CD4-positive, alpha-beta T cell treated with Interleukin-2 at 100 ng/mL for 4 hours (primary cell): ENCODE data around the gene THNSL1.

Source experiments
- DNase-seq: peaks from one replicate; pipeline ENCODE4 v3.0.0-alpha.2; 2020; ENCODE audit warnings: low spot score

The THNSL1 gene

DNA sequence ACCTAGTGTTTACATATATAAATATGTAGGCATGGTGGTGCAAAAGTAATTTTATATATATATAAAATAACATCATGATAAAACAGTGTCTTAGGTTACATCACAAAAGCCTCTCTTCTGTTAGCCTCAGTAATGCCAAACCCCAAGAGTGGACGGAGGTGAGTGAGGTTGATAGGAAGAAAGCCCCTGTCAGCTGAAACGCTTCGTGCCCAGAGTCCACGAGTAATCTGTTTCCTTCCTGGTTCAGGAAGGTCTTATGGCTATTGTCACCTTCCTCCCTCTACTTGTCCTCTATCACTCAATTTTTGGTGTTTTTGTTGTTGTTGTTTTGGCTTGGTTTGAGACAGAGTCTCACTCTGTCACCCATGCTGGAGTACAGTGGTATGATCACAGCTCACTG, 41.5 kb downstream of the THNSL1 start:
- no peak for DNase-seq

DNA sequence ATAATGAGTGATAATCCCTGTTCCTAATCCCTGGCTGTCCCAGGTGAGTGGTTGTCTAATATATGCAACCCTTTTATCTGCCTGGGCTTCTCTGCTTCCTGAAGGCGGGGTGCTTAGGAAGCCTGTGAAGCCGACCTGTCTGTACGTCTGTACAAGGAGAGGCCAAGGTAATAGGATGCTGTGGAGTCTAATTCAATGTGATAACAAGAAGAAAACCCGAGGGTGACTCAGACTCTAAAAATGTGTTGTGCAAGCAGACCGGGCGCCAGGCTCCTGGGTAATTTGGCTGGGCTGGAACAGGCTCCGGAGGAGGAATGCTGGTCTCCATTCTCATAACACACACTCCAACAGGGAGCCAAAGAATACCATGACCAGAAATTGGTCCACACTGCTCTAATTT, 43.6 kb downstream of the THNSL1 start:
- DNase-seq: no peak

DNA sequence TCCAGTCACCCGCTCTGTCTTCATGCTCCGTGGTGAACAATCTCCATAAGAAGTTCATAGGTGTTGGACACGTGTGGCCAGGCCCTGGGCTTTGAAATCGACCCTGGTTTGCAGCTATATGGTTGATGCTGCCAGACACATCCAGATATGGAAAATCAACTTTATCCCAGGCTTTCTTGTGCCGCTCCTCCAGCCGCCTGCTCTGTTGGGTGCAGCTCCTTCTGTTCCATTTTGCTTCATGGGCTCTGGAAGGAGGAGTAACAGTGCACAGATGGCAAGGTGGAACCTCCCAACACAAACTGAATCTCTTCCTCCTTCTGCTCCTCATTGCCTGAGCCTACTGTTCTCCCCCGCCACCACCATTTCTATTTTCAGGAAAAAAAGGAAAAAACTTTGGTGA, 44.7 kb downstream of the THNSL1 start:
- DNase-seq: no peak

DNA sequence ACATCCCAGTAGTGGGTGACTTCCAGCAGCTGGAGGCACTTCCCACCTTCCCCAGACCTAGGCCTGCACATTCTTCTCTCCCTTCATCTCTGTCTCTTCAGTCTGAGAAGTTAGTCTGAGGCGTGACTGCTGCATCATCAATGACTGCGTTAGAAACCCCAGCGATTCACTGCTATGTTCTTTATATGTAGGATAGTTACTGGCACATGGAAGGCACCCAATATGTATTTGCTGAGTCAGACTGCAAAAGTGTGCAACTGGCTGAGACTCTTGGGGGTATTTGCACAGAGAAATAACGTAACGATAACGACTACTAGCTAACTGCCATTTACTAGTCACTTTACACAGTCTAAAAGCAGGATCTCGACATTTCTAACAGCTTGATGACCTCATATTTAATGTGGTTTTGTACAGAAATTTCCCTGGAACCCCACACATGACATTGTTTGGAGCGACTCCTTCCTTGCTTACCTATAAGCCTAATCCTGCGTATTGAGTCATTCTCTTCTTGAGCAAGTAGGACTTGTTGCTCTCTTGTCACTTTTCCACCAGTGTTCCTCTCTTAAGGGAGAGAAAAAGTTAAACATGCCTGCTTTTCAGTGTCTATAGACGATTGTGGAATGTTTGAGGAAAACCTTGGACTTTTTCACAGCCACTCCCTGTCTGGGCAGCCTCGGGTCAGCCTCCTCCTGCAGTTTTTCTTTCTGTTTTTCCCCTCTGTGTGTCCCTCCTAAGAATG, 45.5 kb downstream of the THNSL1 start:
- DNase-seq: no peak

DNA sequence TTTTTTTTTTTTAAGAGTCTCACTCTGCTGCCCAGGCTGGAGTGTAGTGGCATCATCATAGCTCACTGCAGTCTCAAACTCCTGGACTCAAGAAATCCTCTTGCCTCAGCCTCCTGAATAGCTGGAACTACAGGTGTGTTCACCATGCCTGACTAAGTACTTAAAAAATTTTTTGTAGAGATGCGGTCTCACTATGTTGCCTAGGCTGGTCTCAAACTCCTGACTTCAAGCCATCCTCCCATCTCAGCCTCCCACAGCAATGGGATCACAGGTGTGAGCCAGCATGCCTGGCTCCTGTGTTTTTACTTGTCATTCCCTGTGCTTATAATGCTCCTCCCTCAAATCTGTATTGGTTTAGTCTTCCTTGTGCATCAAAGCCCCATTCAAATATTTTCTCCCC, 46.7 kb downstream of the THNSL1 start:
- DNase-seq: no peak

DNA sequence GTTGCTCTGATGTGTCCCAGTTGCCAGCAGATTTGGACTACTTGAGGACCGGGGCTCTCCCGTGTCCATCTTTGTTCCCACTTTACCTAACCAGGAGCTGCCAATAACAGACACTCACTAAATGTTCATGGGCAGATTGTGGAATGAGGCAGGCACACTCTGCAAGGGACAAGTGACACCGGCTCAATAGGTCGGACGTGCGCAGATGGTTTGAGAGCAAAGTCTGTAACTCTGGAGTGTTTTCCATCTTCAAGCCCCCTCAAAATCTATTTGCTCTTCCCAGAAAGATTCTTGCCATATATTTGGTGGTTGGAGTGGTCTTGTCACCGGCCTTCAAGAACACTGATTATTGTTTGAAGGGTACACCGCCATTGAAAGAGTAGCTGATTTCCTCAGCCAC, 47.2 kb downstream of the THNSL1 start:
- no peak for DNase-seq

DNA sequence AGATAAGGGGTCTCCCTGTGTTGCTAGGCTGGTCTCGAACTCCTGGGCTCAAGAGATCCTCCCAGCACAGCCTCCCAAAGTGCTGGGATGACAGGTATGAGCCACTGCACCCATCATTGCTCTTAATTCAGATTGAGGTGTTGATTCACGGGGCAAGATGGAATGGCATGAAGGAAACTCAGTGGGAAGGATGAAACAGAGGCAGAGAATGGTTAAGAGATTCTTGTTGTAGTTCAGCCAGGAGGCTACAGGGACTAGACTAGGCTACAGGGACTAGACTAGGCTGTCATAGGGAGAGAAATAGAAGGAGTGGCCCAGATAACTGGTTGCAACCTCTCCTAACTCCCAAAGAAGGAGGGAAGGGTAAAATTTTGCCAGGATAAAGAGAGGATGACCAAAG, 48.0 kb downstream of the THNSL1 start:
- DNase-seq: no peak

DNA sequence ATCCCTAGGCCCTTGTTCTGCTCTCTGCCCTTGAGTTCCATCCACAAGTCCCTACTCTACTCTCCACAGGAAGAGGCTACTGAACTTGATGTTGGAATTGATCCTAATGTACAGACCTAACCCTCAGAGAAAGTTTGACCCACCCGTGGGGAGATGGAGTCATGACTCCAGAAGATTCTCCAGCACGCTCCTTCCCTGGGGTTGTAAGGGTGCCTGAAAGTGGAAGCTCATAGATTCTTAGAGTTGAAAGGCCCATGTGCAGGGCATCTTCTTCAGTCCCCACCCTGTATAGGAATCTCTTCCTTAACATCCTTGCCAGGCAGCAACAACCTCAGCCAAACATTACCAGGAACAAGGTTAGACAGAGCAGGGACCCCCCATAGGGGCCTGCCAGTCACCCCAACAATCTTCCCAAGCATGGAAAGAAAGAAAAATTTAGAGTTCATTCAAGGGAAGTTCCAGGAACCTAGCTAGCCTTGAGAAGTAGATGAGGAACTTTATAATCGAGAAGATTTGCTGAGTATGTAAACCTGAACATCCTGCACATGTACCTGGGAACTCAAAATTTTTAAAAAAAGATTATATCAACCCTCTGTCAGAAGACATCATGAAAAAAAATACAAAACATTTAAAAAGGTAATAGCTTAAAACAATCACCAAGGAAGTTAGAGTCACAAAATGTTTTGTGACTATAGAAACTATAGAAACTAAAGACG, 49.5 kb downstream of the THNSL1 start:
- DNase-seq: no peak

DNA sequence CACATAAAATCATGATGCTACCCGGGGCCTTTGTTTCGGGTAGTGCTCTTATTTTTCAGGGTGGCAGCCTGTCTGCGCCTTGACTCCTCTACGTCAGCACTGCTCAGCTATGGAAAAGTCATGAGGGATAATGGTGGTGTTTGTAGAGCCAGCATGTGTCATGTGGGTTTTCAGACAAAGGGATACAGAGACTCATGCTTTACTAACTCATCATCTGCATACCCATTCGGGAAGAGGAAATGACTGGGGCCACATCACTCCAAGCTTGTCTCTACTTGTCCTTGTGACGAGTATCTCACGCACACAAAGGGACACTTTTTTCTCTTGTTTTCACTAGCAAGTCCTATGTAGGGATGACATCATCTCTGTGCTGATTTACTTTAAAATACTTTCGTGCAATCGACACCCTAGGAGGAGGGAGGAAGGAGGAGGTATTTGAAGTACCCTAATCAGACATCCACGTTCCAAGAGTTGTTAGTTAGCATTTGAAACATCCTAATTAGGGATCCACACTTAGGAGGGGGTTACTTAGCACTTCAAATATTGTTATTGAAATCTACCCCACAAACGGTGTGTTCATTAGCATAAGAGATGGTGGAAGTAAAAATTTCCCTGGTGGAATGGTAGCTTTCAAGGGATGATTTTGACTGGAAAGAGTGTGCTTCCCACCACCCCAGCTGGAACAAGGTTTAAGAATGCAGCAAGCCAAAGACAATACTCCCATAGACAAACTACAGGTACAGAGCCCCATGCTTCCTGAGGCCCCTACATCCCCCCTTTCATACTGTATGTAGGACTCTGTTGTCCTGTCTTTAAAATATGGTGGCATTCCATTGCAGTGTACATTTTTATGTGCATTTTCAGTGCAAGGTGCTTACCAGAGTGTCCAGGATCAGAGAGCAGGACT, 52.0 kb downstream of the THNSL1 start:
- DNase-seq: no peak

DNA sequence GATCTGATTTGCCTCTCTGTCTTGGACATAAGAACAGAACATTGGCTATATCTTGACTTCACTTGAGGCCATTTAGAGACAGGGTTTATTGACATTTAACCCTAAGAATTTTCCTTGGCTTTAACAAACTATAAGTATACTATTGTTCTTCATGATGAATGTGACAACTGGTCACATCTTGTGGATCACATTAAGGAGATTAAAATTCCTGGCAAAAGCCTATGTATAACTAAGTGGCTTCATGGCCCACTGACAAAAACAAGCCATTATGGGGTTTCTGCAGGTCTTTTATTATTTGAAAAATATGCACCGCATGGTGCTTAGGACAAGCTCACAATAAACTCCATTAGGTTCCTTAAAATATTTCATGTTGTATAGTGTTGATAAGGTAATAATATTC, 54.8 kb downstream of the THNSL1 start:
- no peak for DNase-seq

DNA sequence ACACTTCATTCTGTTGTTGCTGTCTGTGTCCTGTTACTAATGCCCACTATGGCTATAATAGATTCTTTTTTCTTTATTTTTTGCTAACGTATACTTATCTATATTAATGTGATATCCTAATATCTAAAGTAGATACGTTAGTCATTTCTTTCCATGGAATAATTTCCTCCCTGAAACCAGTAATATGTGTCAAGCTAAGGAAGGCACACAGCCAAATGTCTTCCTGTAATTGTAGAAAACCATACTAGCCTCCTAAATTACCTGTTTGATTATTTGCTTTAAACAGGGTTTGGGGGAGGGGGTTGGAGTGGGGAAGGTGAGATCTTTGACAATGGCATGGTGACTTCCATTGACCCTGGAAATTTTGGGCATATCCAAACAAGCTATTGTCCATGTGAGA, 56.4 kb downstream of the THNSL1 start:
- DNase-seq: no peak

DNA sequence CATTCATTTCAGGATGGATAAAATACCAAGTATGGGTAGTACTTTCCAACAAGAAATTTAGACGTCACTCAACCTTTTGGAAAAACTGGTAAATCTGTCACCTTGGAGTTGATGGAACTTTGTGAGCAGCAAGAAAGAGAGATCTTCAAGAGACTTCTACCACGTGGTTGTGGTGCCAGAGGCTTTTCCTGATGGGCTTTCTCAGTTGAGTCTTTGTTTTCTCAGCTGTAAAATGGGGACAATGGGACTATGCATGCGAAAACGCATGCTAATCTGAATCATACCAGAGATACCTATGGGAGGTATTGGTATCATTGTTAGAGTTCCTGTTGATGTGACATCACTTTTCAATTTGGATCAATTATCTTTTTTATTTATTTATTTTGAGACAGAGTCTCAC, 59.4 kb downstream of the THNSL1 start:
- DNase-seq: no peak
